OCI-LY1 (cell line): ENCODE data around the gene PARP15.

Experiments used
- EZH2 ChIP-seq: fragments of 200-600 bp; sonication (generic), shearing (Covaris generic); IDR thresholded peaks from 2 replicates; pipeline ENCODE4 v1.8.0; 2017; ENCODE audit warnings: borderline replicate concordance, mixed run types, mild to moderate bottlenecking, antibody characterized with exemption, low read length, moderate library complexity, mixed read lengths
- TF ChIP-seq, protein P1 (sequence below): fragments of 200-600 bp; sonication (generic), shearing (Covaris generic); IDR thresholded peaks from 2 replicates; pipeline ENCODE4 v1.5.1; 2017; ENCODE audit warnings: mild to moderate bottlenecking, antibody characterized with exemption, low read length, moderate library complexity, mixed read lengths

DNA sequence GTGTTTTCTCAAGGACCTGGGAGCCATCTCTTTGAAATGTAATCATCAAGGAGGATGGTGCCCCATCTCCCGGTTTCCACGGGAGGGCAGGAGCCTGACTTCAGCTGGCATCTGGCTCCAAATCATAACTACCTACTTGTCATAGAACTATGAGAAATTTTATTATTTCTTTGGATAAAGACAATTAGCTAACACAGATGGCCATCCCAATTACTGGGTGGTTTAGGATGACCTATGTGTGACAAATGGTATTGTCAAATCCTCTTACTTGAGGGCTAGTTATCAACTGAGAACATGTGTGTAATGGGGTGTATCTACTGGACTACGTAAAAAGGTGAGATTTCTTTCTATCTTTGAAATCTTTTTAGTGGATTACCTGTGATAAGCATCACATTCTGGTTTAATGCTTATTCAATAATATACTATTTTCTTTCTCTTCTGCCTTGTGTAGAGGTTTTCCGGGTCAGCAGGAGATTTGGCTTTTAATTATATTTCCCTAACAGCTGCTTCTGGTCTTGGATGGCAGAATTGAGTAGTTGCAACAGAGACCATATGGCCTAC lies 87.9 kb downstream of the PARP15 start:
- TF ChIP-seq, protein P1, sequence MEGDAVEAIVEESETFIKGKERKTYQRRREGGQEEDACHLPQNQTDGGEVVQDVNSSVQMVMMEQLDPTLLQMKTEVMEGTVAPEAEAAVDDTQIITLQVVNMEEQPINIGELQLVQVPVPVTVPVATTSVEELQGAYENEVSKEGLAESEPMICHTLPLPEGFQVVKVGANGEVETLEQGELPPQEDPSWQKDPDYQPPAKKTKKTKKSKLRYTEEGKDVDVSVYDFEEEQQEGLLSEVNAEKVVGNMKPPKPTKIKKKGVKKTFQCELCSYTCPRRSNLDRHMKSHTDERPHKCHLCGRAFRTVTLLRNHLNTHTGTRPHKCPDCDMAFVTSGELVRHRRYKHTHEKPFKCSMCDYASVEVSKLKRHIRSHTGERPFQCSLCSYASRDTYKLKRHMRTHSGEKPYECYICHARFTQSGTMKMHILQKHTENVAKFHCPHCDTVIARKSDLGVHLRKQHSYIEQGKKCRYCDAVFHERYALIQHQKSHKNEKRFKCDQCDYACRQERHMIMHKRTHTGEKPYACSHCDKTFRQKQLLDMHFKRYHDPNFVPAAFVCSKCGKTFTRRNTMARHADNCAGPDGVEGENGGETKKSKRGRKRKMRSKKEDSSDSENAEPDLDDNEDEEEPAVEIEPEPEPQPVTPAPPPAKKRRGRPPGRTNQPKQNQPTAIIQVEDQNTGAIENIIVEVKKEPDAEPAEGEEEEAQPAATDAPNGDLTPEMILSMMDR, result no peak
- no peak for TF ChIP-seq EZH2
